Measurements from ENCODE around the gene DDX10.

Gene DDX10

GRCh38 chr11:108914211-108914610, 249.3 kb downstream of the DDX10 start:
- no peak for DNase-seq

DNA sequence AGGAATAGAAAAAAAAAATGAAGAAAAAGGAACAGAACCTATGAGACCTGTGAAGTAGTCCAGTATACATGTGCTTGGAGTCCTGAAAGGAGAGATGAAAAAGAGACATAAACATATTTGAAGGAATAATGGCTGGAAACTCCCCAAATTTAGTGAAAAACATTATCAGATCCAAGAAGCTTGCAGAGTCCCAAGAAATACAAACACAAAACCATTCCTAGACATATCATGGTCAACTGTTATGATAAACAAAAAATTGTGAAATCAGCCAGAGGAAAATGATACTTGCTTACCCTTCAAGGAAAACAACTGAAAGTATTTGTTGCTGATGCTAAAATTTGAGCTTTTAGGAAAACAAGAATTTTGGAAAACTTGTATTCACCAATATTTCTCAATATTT, 250.1 kb downstream of the DDX10 start:
- DNase-seq, result no peak

DNA sequence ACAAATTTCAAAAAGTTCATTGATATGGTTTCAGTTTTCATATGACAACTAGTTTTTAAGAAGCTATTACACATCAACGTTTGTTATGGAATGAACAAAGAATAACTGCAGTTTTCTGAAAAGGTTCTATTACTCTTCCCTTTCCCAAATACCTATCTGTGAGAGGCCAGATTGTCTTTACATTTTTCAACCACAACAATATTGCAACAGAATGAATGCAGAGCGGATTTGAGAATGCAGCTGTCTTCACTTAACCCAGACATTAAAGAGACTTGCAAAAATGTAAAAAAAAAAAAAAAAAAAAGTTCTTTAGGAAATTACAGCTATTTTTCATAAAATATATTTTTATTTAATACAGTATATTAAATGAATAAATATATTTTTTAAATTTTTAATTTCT, 250.8 kb downstream of the DDX10 start:
- peak; percentile 85 for DNase-seq

- DNase-seq, result peak; percentile 46
Measured at GRCh38 chr11:108916290-108916689, 251.4 kb downstream of the DDX10 start.

- no peak for DNase-seq
Measured at GRCh38 chr11:108916935-108917334, 252.1 kb downstream of the DDX10 start.

DNA sequence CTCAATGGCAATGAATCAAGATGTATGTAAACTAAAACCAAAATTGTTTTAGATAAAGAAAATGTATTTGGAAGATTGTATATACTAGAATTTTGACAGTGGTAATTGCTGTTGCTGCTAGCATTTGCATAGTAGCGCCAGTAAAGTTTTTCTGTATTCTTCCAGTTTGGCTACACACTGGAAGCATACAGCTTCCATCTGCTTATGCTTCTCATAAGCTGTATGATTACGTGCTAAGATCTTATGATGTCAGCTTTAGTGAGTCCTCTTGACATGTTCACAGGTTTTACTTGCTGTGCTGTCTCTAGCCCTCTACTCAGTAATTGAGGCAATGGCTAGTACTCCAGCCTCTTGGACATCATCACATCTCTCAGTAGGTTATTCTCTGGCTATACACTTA, 256.3 kb downstream of the DDX10 start:
- no peak for DNase-seq

- no peak for DNase-seq
Measured at GRCh38 chr11:108922241-108922640, 257.4 kb downstream of the DDX10 start.

DNA sequence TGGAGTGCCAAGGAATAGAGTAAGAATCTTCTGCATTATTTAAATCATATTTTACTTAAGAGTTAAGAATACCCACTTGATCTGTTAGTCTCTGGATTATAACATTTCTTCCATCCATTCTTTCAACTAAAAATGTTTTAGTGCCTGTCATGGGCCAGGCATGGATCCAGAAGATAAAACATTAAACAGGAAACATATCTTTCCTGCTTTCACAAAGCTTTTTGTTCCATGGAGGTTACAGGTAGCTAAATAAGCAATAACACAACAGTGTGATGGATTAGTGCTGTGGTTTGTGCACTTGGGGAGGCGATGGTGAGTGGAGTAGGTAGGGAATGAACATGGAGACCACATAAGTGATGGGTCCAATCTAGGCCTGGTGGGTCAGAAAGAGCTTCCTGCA, 258.5 kb downstream of the DDX10 start:
- DNase-seq, result no peak

- peak; percentile 72 for DNase-seq
Measured at GRCh38 chr11:108926171-108926840, 261.4 kb downstream of the DDX10 start.

- DNase-seq, result peak; percentile 32
Measured at GRCh38 chr11:108926841-108927577, 262.1 kb downstream of the DDX10 start.

DNA sequence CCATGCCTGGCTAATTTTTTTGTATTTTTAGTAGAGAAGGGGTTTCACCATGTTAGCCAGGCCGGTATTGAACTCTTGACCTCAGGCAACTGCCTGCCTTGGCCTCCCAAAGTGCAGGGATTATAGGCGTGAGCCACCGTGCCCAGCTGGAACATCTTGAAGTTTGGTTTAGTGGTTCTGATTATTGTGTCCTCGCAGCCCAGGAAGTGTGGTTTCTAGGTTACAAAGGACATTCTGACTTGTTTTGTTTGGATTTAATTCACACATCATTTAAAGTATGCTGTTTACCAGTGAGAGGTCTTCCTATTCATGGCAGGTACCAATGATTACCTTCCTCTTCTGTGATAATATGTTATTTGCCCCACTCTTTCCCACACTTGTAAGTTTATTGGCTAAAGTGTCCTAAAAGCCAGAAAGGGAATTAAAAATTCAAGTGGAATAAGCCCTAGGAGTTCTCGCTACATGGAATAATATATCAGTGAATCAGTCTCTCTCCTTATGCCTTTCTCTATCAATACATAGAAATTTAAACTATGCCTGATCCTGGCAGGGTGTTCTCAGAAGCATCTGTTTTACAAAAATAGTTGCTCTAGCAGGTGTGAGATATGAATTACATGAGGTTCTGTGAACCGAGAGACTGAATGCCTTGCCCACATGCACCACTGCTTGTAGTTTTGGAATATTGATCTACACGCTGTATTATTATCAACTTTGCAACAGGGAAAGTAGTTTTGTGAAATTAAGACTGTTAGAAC, 263.1 kb downstream of the DDX10 start:
- DNase-seq, result peak; percentile 46

DNA sequence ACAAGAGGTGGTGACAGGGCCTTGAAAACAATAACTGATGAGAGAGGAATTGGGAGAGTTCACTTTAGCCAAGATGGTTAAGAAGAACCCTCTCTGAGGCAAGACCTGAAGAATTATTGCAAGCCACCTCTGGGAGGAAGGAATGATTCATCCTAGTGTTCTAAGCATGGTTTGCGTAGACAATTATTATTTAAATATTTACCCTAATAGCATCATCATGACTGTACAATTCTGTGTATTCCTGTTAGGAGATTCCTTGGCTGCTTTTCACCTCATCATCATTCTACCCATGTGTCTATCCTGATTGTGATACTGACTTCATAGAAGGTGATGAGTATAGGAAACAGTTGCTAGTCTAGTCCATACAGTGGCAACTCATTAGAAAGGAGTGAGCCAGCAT, 264.4 kb downstream of the DDX10 start:
- DNase-seq, result peak; percentile 98

- DNase-seq, result peak; percentile 44
Measured at GRCh38 chr11:108931168-108931567, 266.3 kb downstream of the DDX10 start.

DNA sequence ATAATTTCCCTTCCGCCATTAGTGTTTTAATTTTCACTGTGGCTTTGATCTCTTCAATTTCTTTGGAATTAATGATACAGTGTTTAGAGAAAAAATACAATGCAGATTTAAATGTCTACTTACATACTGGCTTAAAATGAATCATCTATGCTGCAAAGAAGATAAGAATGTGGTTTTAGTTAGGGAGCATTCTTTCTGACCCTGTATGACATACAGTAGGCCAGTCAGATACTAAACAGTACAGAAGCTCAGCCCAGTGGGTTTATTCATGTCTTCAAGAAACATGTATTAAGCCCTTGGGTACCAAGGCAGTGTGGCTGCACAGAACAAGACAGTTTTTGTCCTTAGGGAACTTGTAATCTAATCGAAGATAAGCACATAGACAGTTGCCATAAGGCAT, 268.8 kb downstream of the DDX10 start:
- peak; percentile 70 for DNase-seq

GRCh38 chr11:108934289-108934688, 269.4 kb downstream of the DDX10 start:
- DNase-seq, result no peak

DNA sequence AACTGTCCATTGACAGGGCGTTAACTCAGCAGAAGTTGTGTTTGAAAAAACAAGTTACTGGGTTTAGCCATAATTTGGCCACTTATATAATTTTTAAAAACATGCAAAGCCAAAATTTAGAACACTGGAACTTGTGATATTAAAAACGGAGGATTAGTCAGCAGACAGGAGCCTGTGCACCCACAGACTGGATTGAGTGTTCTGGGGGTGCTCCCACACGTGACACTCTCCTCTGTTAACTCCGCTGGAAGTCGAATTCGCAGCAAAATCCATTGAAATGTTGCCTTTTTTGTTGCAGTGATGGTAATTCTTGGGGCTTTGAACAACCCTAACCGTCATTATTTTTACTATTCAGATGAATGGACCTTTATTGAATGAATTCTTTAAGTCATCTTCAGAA, 269.8 kb downstream of the DDX10 start:
- no peak for DNase-seq

GRCh38 chr11:108937746-108938145, 272.9 kb downstream of the DDX10 start:
- no peak for DNase-seq

GRCh38 chr11:108938604-108939003, 273.7 kb downstream of the DDX10 start:
- DNase-seq, result no peak

DNA sequence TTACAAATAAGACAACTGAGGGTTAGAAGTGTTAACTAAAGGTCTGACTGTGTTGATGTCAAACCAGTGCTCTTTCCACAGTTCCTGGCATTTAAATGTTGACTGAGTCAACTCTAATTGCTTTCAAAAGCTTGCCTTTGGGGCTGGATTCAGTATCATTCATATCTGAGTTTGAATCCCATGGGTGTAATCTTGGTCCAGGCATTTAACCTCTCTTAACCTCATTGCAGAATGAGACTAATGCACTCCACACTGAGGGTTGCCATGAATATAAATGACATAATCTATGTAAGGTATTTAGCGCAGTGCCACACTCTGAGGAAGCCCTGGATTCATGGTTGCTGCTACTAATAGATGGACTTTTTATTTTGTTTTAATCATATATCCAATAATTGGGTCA, 274.3 kb downstream of the DDX10 start:
- DNase-seq, result no peak

DNA sequence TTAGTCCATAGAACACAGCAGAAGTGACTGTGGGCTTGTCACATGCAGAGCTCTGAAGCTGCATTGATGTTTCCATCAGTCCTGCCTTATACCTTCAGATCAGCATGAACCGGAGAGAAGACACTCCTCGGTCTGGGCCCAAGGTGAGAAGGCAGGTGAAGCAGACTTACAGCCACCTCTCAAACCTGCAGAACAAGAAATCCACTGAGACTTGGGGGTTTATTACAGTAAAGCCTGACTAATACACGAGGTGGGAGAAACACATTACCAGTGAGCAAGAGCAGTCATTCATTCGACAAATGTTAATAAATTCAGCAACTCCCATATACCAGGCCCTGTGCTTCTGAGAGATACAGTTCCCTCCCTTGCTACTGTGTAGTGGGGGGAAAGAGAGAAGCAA, 279.0 kb downstream of the DDX10 start:
- DNase-seq, result no peak

DNA sequence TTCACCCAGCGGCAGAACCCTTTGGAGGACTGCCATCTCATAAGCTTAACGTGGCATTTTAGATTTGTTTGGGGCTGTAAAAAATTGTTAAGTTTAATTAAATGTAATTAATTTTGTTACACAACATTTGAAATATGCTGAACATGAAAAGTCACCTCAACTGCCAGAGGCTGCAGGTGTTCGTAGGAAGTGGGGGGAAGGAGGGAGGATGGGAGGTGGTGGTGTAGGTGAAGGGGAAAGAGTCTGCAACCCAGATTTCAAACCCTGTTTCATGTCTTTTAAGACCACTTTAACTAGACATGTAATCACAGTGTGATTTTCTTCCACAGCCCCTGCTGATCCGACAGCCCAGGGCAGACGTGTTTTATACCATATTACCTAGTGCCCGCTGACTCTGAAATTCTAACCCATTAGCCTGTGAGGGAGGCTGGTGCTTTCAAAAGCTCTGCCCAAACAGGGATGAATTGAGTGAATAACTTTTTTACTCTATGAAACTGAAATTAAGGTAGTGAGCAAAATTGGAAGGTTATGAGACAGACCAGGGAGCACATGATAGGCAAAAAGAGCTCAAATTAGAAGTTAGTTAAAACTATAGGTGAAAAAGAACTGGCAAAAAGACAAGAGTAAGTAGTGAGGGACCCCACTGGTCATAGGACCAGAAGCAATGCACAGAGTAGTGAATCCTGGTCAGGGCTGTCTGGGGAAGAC, 279.8 kb downstream of the DDX10 start:
- DNase-seq, result no peak

DNA sequence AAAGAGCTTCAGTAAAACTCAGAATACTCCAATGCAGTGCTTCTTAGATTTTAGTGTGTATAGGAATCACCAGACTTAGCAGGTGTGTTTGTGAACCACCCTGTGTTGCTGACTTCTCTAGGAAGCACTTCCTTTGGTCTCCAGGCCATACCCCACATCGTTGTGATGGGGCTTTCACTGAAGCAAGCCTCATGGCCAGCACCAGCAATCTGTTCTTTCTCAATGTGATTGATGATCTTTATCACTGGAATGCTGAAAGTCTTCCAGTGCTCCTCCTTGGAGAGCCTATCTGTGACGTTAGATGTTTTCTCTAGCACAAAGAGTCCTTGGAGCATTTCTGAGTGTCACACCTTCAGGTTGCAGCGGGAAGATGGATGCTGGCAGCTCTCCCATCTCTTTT, 280.5 kb downstream of the DDX10 start:
- no peak for DNase-seq
